Measurements from ENCODE around the gene KIT. TPM values are rescaled to one million over a fixed set of nuclear protein-coding genes. Genes with fewer than 3 reads are reported as not detected.

The KIT gene
- total and polyA plus RNA-seq, 2 of the 13 experiments (the other 11 are each of a cell fraction or from before 2014, with no cell fraction given): not detected

DNA sequence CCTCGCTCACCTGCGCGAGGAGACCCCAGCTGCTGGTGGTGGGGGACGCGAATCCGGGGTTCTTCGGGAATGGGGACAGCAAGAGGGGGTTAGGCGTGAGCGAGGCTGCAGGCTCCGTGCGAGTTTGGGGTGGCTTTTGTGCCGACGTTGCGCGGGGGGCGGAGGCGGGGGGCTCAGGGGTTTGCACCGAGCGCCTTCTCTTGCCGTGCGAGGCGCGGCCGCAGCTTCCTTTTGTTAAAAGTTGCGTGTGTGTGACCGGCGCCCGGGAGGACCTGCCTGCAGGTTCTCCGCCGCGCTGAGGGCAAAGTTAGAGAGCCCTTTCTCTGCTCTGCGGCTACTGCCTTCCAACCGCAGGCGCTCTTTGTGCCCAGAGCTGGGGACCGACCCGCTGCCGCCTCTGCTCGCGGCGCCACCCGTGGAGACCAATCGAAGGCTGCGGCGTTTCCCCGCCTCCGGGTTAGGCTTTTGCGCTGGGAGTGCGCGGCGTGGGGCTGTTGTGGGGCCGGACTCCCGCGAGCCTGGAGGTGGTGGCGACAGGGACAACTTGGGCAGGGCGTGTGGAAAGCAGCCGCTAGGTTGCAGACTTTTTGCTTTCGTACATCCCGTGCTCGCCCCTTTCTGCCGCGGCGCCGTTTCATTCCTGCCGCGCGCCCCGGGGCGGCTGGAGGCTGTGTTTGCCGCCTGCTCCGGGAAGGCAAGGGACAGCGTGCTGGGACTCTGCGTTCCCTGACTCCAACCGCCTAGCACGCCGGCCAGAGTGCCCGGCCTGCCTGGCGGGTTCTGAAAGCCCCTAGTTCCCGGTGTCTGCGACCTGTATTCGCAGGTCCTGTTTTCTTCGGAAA is 716 bp downstream of the KIT start:
- H3K9ac ChIP-seq (ENCODE audit: insufficient read depth, low read depth, low read length): no peak overlapping the region
- TF ChIP-seq MEF2D (CRISPR knock-in tag; IDR thresholded peaks at IDR 0.05): no peak
- TF ChIP-seq, protein P1, sequence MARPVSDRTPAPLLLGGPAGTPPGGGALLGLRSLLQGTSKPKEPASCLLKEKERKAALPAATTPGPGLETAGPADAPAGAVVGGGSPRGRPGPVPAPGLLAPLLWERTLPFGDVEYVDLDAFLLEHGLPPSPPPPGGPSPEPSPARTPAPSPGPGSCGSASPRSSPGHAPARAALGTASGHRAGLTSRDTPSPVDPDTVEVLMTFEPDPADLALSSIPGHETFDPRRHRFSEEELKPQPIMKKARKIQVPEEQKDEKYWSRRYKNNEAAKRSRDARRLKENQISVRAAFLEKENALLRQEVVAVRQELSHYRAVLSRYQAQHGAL (CRISPR knock-in tag; IDR thresholded peaks at IDR 0.05; ENCODE audit: not compliant biosample characterization): no peak
- 0 out of 2 replicates have a peak, but pooled peaks have one; percentile 23 for TF ChIP-seq ZSCAN21 (CRISPR knock-in tag; IDR thresholded peaks at IDR 0.05; ENCODE audit: borderline replicate concordance)
- no peak for TF ChIP-seq ZNF768 (CRISPR knock-in tag; IDR thresholded peaks at IDR 0.05)
- no peak for TF ChIP-seq ZNF225 (CRISPR knock-in tag; IDR thresholded peaks at IDR 0.05)
- TF ChIP-seq SPEN (CRISPR knock-in tag; IDR thresholded peaks at IDR 0.05; ENCODE audit: low read depth): no peak
- TF ChIP-seq MTF2 (CRISPR knock-in tag; IDR thresholded peaks at IDR 0.05; ENCODE audit: borderline replicate concordance): peak; percentile 56; the same call in 1 of the 2 replicates
- TF ChIP-seq, protein P2, sequence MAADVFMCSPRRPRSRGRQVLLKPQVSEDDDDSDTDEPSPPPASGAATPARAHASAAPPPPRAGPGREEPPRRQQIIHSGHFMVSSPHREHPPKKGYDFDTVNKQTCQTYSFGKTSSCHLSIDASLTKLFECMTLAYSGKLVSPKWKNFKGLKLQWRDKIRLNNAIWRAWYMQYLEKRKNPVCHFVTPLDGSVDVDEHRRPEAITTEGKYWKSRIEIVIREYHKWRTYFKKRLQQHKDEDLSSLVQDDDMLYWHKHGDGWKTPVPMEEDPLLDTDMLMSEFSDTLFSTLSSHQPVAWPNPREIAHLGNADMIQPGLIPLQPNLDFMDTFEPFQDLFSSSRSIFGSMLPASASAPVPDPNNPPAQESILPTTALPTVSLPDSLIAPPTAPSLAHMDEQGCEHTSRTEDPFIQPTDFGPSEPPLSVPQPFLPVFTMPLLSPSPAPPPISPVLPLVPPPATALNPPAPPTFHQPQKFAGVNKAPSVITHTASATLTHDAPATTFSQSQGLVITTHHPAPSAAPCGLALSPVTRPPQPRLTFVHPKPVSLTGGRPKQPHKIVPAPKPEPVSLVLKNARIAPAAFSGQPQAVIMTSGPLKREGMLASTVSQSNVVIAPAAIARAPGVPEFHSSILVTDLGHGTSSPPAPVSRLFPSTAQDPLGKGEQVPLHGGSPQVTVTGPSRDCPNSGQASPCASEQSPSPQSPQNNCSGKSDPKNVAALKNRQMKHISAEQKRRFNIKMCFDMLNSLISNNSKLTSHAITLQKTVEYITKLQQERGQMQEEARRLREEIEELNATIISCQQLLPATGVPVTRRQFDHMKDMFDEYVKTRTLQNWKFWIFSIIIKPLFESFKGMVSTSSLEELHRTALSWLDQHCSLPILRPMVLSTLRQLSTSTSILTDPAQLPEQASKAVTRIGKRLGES (CRISPR knock-in tag; IDR thresholded peaks at IDR 0.05; ENCODE audit: borderline replicate concordance): no peak
- TF ChIP-seq, protein P3, sequence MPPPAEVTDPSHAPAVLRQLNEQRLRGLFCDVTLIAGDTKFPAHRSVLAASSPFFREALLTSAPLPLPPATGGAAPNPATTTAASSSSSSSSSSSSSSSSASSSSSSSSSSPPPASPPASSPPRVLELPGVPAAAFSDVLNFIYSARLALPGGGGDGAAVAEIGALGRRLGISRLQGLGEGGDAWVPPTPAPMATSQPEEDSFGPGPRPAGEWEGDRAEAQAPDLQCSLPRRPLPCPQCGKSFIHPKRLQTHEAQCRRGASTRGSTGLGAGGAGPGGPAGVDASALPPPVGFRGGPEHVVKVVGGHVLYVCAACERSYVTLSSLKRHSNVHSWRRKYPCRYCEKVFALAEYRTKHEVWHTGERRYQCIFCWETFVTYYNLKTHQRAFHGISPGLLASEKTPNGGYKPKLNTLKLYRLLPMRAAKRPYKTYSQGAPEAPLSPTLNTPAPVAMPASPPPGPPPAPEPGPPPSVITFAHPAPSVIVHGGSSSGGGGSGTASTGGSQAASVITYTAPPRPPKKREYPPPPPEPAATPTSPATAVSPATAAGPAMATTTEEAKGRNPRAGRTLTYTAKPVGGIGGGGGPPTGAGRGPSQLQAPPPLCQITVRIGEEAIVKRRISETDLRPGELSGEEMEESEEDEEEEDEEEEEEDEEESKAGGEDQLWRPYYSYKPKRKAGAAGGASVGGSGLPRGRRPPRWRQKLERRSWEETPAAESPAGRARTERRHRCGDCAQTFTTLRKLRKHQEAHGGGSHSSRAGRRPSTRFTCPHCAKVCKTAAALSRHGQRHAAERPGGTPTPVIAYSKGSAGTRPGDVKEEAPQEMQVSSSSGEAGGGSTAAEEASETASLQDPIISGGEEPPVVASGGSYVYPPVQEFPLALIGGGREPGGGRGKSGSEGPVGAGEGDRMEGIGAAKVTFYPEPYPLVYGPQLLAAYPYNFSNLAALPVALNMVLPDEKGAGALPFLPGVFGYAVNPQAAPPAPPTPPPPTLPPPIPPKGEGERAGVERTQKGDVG (CRISPR knock-in tag; IDR thresholded peaks at IDR 0.05; ENCODE audit: borderline replicate concordance): no peak
- no peak for TF ChIP-seq ZFAT (CRISPR knock-in tag; conservative IDR thresholded peaks at IDR 0.05)
- TF ChIP-seq JUND (CRISPR knock-in tag; IDR thresholded peaks at IDR 0.05): no peak
- TF ChIP-seq, protein P4, sequence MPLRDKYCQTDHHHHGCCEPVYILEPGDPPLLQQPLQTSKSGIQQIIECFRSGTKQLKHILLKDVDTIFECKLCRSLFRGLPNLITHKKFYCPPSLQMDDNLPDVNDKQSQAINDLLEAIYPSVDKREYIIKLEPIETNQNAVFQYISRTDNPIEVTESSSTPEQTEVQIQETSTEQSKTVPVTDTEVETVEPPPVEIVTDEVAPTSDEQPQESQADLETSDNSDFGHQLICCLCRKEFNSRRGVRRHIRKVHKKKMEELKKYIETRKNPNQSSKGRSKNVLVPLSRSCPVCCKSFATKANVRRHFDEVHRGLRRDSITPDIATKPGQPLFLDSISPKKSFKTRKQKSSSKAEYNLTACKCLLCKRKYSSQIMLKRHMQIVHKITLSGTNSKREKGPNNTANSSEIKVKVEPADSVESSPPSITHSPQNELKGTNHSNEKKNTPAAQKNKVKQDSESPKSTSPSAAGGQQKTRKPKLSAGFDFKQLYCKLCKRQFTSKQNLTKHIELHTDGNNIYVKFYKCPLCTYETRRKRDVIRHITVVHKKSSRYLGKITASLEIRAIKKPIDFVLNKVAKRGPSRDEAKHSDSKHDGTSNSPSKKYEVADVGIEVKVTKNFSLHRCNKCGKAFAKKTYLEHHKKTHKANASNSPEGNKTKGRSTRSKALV (CRISPR knock-in tag; IDR thresholded peaks at IDR 0.05): peak; percentile 98

More for the DNA sequence above, 716 bp downstream of the KIT start:
- Histone ChIP-seq H3K27ac (ENCODE audit: extremely low read length, insufficient read depth, low read length) (no peak overlapping the region), H3K36me3 (replicated peaks in 1 of 2; ENCODE audit: control insufficient read depth in 1 of 2, insufficient read depth in 2 of 2, low read length in 2 of 2) (no peaks in the 10 kb centered on the region), H3K4me3 (replicated peaks in 1 of 3; ENCODE audit: insufficient read depth in 1 of 3, low read depth in 2 of 3, low read length in 3 of 3) (peak overlapping the region; percentile 15 to 58 (median 25); a peak in 4 of 6 replicates), H3K27me3 (ENCODE audit: control insufficient read depth in 1 of 2, insufficient read depth in 2 of 2, low read length in 2 of 2) (peaks cover 2 to 58% of the 10 kb centered on the region in 2 experiments; a peak in 3 of 5 replicates), H3K9me3 (ENCODE audit: low read length) (no peaks in the 10 kb centered on the region), H3K4me2 (ENCODE audit: low read depth, low read length) (peak overlapping the region; percentile 71), H3K79me2 (ENCODE audit: insufficient read depth, low read length) (no peaks in the 10 kb centered on the region), H2AFZ (ENCODE audit: low read length) (no peak overlapping the region), H4K20me1 (ENCODE audit: insufficient read depth, low read length) (no peaks in the 10 kb centered on the region), H3K4me1 (ENCODE audit: insufficient read depth, low read length) (peaks cover 20% of the 10 kb centered on the region)
- intact Hi-C loops (cut with micrococcal nuclease; ENCODE audit: unreplicated experiment) (no loop called here), in situ Hi-C loops (cut with HindIII; ENCODE audit: extremely low pct_ligation_motif_present, low pct_unique_long_range_greater_than_20kb) (no loop called here)
- ChIA-PET POLR2A (no interaction called here), CTCF (ENCODE audit: low intra/inter-chr PET ratio, low total read pairs) (no interaction called here)
- ATAC-seq (peak; percentile 93), FAIRE-seq (no peak), DNase-seq (ENCODE audit: low spot score) (peak; percentile 14)
- BruUV-seq (replicated peaks): no TSS peak
- WGBS (ENCODE audit: low lambda C conversion rate): 13% methylated on average over 11 of the region's 81 CpGs

All from HepG2 (cell line).